ENCODE measurements around the gene CAMK2A.

DNA sequence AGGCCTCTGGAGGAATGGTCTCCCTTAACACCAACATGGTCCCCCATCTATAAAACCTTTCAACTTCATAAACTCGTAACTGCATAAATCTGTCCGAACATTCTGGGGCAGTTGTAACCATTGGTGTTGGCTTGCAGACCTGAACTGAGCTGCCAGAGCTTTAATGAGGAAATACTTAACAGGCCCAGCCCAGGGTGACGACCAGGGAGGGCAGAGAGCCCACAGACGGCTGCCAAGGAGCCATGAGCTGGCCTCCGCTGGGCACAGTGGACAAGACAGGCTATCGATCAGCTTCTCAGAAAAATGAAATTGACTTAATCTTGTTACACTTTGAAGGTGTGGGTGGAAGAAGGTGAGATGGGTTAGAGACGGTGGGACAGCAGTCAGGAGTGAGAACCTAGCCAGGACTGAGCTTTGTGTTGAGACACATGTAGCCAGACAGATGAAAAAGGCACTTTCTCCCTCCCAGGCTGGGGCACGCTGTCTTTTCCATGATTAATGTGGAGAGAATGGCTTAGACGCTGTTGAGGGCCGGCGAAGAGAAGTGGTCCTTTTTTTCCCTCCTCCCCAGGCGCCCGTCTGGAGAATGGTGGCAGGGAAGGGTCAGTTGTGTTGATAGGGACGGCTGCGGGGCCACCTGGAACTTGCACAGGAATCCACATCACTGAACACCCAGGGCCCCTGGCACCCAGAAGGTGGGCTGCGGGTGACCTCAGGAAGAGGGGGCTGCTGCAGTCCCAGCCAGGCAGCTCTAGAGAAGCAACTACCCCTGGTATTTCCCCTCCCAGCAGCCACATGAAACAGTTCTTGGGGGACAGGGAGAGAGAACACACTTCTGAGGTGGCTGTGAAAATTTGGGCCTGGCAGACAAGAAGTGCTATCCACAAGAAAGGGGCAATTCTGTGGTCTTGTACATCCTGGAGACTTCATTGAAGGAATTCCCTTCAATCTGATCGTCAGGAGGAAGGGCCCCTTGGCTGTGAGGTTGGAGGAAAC, 40.6 kb upstream of the CAMK2A start:
- TF ChIP-seq TAF1 (IDR thresholded peaks at IDR 0.05; ENCODE audit: low read depth, low read length) = no peak
- no peak for TF ChIP-seq POLR2A (IDR thresholded peaks at IDR 0.05; ENCODE audit: low read depth, low read length)
- no peak for TF ChIP-seq POLR2AphosphoS5 (IDR thresholded peaks at IDR 0.05; ENCODE audit: low read depth, low read length)
- no peak for TF ChIP-seq SPI1 (IDR thresholded peaks at IDR 0.05; ENCODE audit: low read depth, low read length)
- no peak for TF ChIP-seq POU2F2 (IDR thresholded peaks at IDR 0.05; ENCODE audit: low read depth, low read length)
